IMR-90 (cell line): Measurements from ENCODE around the gene GARIN3. TPM values are rescaled to one million over a fixed set of nuclear protein-coding genes. Genes with fewer than 3 reads are reported as not detected.

Experiments
- ATAC-seq: fragments of 200-7000 bp; cut with Tn5 transposase; 2 replicates; pipeline ENCODE4 v1.9.1; 2020; ENCODE audit warnings: low read depth, mild to moderate bottlenecking, moderate library complexity
- BruUV-seq: library from RNA; stranded (reverse); fragments of 400-500 nt; replicated peaks from 2 replicates; lab custom pipeline; 2021; lab: Mats Ljungman, UMichigan
- CTCF ChIA-PET: fragments of 300-600 bp; formaldehyde crosslinking; extraction: SDS; loops from one replicate; lab custom pipeline; 2021; ENCODE audit warnings: antibody characterized with exemption; lab: Yijun Ruan, JAX
- POLR2A ChIA-PET: fragments of 300-600 bp; sonication (Branson Sonifier 250); formaldehyde crosslinking; loops from one replicate; lab custom pipeline; 2022; ENCODE audit warnings: antibody characterized with exemption; ENCODE audit not compliant: unreplicated experiment; lab: Charles Lee
- DNase-seq: peaks from one replicate; pipeline ENCODE4 v3.0.0; 2013
- H2AFZ ChIP-seq: replicated peaks from 2 replicates; pipeline ENCODE3; 2013; ENCODE audit warnings: low read length, mild to moderate bottlenecking; ENCODE audit not compliant: poor library complexity
- H2AK5ac ChIP-seq: 2 replicates; pipeline ENCODE4 v1.6.1; 2013; ENCODE audit warnings: low read depth, low read length, inconsistent platforms
- H2AK9ac ChIP-seq: replicated peaks from 2 replicates; pipeline ENCODE3; 2013; ENCODE audit warnings: mild to moderate bottlenecking, low read depth, low read length, moderate library complexity; ENCODE audit not compliant: poor library complexity
- H2BK120ac ChIP-seq: 2 replicates; pipeline ENCODE4 v1.6.1; 2013; ENCODE audit warnings: low read depth, low read length, inconsistent platforms
- H2BK15ac ChIP-seq: 3 replicates; pipeline ENCODE4 v1.6.1; 2013; ENCODE audit warnings: low read depth, low read length, inconsistent platforms
- H2BK20ac ChIP-seq: 2 replicates; pipeline ENCODE4 v1.6.1; 2013; ENCODE audit warnings: low read depth, mild to moderate bottlenecking, inconsistent platforms, low read length, moderate library complexity
- H2BK5ac ChIP-seq: 2 replicates; pipeline ENCODE4 v1.6.1; 2013; ENCODE audit warnings: mild to moderate bottlenecking, low read depth, low read length, inconsistent platforms; ENCODE audit not compliant: poor library complexity, severe bottlenecking
- H3K14ac ChIP-seq: replicated peaks from 2 replicates; pipeline ENCODE4 v1.6.1; 2013; ENCODE audit warnings: low read depth, low read length, inconsistent platforms
- H3K18ac ChIP-seq: 2 replicates; pipeline ENCODE4 v1.6.1; 2013; ENCODE audit warnings: low read depth, low read length, control low read depth
- H3K23ac ChIP-seq: 2 replicates; pipeline ENCODE4 v1.6.1; 2013; ENCODE audit warnings: low read depth, low read length, inconsistent platforms
- H3K27ac ChIP-seq: 2 replicates; pipeline ENCODE4 v1.5.1; 2013; ENCODE audit warnings: mild to moderate bottlenecking, control low read depth, low read length; ENCODE audit not compliant: insufficient read depth
- H3K27me3 ChIP-seq: 2 replicates; pipeline ENCODE4 v1.6.1; 2013; ENCODE audit warnings: low read length; ENCODE audit not compliant: control insufficient read depth, insufficient read depth
- H3K36me3 ChIP-seq: 2 replicates; pipeline ENCODE4 v1.6.1; 2013; ENCODE audit warnings: low read length, mixed read lengths; ENCODE audit not compliant: control insufficient read depth, insufficient read depth
- H3K4ac ChIP-seq: 2 replicates; pipeline ENCODE4 v1.6.1; 2013; ENCODE audit warnings: low read depth, low read length, inconsistent platforms
- H3K4me1 ChIP-seq: 2 replicates; pipeline ENCODE4 v1.6.1; 2013; ENCODE audit warnings: low read length, mixed read lengths; ENCODE audit not compliant: control insufficient read depth, insufficient read depth
- H3K4me2 ChIP-seq: 2 replicates; pipeline ENCODE4 v1.6.1; 2013; ENCODE audit warnings: low read depth, mild to moderate bottlenecking, control low read depth, low read length, moderate library complexity
- H3K4me3 ChIP-seq: 2 replicates; pipeline ENCODE4 v1.5.1; 2013; ENCODE audit warnings: low read depth, mild to moderate bottlenecking, control low read depth, low read length, moderate library complexity; ENCODE audit not compliant: insufficient read depth
- H3K56ac ChIP-seq: 2 replicates; pipeline ENCODE4 v1.6.1; 2013; ENCODE audit warnings: low read length, inconsistent platforms; ENCODE audit not compliant: insufficient read depth; ENCODE audit errors: extremely low read depth
- H3K79me1 ChIP-seq, 2 experiments: 2 replicates each; pipeline ENCODE4 v1.6.1; 2013; ENCODE audit warnings: low read length in 2 of 2, inconsistent platforms in 1 of 2, low read depth in 1 of 2
- H3K9ac ChIP-seq: 2 replicates; pipeline ENCODE4 v1.6.1; 2013; ENCODE audit warnings: low read depth, low read length, control low read depth
- H3K9me1 ChIP-seq: 2 replicates; pipeline ENCODE4 v1.6.1; 2013; ENCODE audit warnings: low read length, inconsistent platforms; ENCODE audit not compliant: insufficient read depth
- H3K9me3 ChIP-seq: 2 replicates; pipeline ENCODE4 v1.6.1; 2013; ENCODE audit warnings: low read length; ENCODE audit not compliant: control insufficient read depth, insufficient read depth
- H4K20me1 ChIP-seq: 2 replicates; pipeline ENCODE4 v1.6.1; 2013; ENCODE audit warnings: low read length, inconsistent platforms; ENCODE audit not compliant: insufficient read depth
- H4K5ac ChIP-seq: 2 replicates; pipeline ENCODE4 v1.6.1; 2013; ENCODE audit warnings: mild to moderate bottlenecking, low read depth, low read length, control low read depth
- H4K8ac ChIP-seq, 2 experiments: 2 replicates each; pipeline ENCODE4 v1.6.1; 2013; ENCODE audit warnings: low read depth in 2 of 2, low read length in 2 of 2, control low read depth in 1 of 2, inconsistent platforms in 1 of 2
- H4K91ac ChIP-seq: 2 replicates; pipeline ENCODE4 v1.6.1; 2013; ENCODE audit warnings: low read depth, low read length, inconsistent platforms; ENCODE audit not compliant: insufficient read depth
- BHLHE40 ChIP-seq: fragments of 150-350 bp; IDR thresholded peaks from 2 replicates; pipeline ENCODE4 v1.6.1; 2016; ENCODE audit warnings: mild to moderate bottlenecking, low read depth, low read length
- CEBPB ChIP-seq: IDR thresholded peaks from 2 replicates; pipeline ENCODE4 v1.6.1; 2012; ENCODE audit warnings: low read depth, low read length, improper control_type of control experiment
- CHD1 ChIP-seq: IDR thresholded peaks from 2 replicates; pipeline ENCODE4 v1.6.1; 2012; ENCODE audit warnings: low read depth, low read length, improper control_type of control experiment
- CTCF ChIP-seq: conservative IDR thresholded peaks from 2 replicates; pipeline ENCODE4 v1.5.1; 2012; ENCODE audit warnings: mild to moderate bottlenecking, low read depth, low read length, improper control_type of control experiment
- ELK1 ChIP-seq: fragments of 150-350 bp; IDR thresholded peaks from 2 replicates; pipeline ENCODE4 v1.6.1; 2016; ENCODE audit warnings: low read depth, mild to moderate bottlenecking, low read length, moderate library complexity, borderline replicate concordance
- FOS ChIP-seq: fragments of 150-350 bp; IDR thresholded peaks from 2 replicates; pipeline ENCODE4 v1.6.1; 2016; ENCODE audit warnings: low read depth, low read length
- MAFK ChIP-seq: IDR thresholded peaks from 2 replicates; pipeline ENCODE4 v1.6.1; 2012; ENCODE audit warnings: low read depth, low read length, improper control_type of control experiment
- MXI1 ChIP-seq: IDR thresholded peaks from 2 replicates; pipeline ENCODE4 v1.6.1; 2012; ENCODE audit warnings: low read depth, mild to moderate bottlenecking, low read length, moderate library complexity, borderline replicate concordance
- RAD21 ChIP-seq: IDR thresholded peaks from 2 replicates; pipeline ENCODE4 v1.6.1; 2012; ENCODE audit warnings: low read length, improper control_type of control experiment
- SMC3 ChIP-seq: fragments of 150-350 bp; IDR thresholded peaks from 2 replicates; pipeline ENCODE4 v1.6.1; 2016; ENCODE audit warnings: low read depth, mild to moderate bottlenecking, antibody characterized with exemption, low read length, moderate library complexity
- USF2 ChIP-seq: fragments of 150-350 bp; IDR thresholded peaks from 2 replicates; pipeline ENCODE4 v1.6.1; 2017; ENCODE audit warnings: mild to moderate bottlenecking, antibody characterized with exemption, low read length, low read depth
- WGBS, 2 experiments: methylation state at CpG; one replicate each; pipeline versions ENCODE4 v1.1.5 to v1.1.7; 2013; ENCODE audit warnings: missing lambda C conversion rate in 2 of 2; ENCODE audit not compliant: insufficient read length in 1 of 2; ENCODE audit errors: extremely low coverage in 2 of 2; 5-methylcytosine and 5-hydroxymethylcytosine counted together
- dilution Hi-C: fragments of 300-500 bp; cut with HindIII; formaldehyde crosslinking; loops from one replicate; pipeline ENCODE4 v1.14.3; 2018; ENCODE audit warnings: low sequenced_read_pairs; ENCODE audit not compliant: unreplicated experiment
- in situ Hi-C: fragments of 300-500 bp; cut with MboI; formaldehyde crosslinking; loops from 3 replicates; pipeline ENCODE4 v1.14.3; 2019; ENCODE audit warnings: low sequenced_read_pairs, inconsistent platforms, mixed read lengths
- intact Hi-C: fragments of 100-400 bp; cut with micrococcal nuclease; formaldehyde crosslinking; loops from 2 replicates; pipeline ENCODE4 v1.10.0; 2022
- polyA plus RNA-seq, 3 experiments: library from polyadenylated mRNA; depleted of rRNA; stranded (reverse); fragments of >200 nt; gene quantifications; 2 replicates each; pipeline ENCODE4 v1.2.3, GENCODE V29; 2012; ENCODE audit warnings: low replicate concordance in 1 of 3
- total RNA-seq: library from RNA; depleted of rRNA; stranded (reverse); fragments of >200 nt; gene quantifications from 2 replicates; pipeline ENCODE4 v1.2.3, GENCODE V29; 2012

Gene GARIN3
- total and polyA plus RNA-seq, 2 of the 4 experiments (the other 2 are of a cell fraction) = not detected

- H3K56ac ChIP-seq = no peak overlapping the region
- H3K36me3 ChIP-seq = no peaks in the 10 kb centered on the region
- H2AFZ ChIP-seq = no peak overlapping the region
- H3K23ac ChIP-seq = no peak overlapping the region
- no peak overlapping the region for H2AK9ac ChIP-seq
- H2AK5ac ChIP-seq = no peak overlapping the region
- POLR2A ChIA-PET = no interaction called here
- dilution Hi-C loops = no loop called here
- H3K4me1 ChIP-seq = no peaks in the 10 kb centered on the region
- no peak overlapping the region for H4K91ac ChIP-seq
- TF ChIP-seq MAFK (no peak), FOS (no peak), ELK1 (no peak), CHD1 (no peak), MXI1 (no peak), CEBPB (no peak), BHLHE40 (no peak), SMC3 (no peak), RAD21 (no peak), USF2 (no peak), CTCF (no peak)
- no peak overlapping the region for H2BK120ac ChIP-seq
- H3K18ac ChIP-seq = no peak overlapping the region
- peaks cover 12% of the 10 kb centered on the region for H3K27me3 ChIP-seq
- CTCF ChIA-PET = no interaction called here
- 80% methylated on average over 1 of the region's 6 CpGs; no CpG with 5 or more reads in 1 of the 2 experiments for WGBS, 2 experiments
- no peaks in the 10 kb centered on the region for H3K79me1 ChIP-seq
- DNase-seq (no peak), ATAC-seq (no peak)
- in situ Hi-C loops = no loop called here
- H3K4me2 ChIP-seq = no peak overlapping the region
- H3K9me1 ChIP-seq = no peaks in the 10 kb centered on the region
- H2BK5ac ChIP-seq = no peak overlapping the region
- no peak overlapping the region for H3K14ac ChIP-seq
- no peaks in the 10 kb centered on the region for H4K20me1 ChIP-seq
- no peak overlapping the region for H3K4me3 ChIP-seq
- intact Hi-C loops = no loop called here
- BruUV-seq = no TSS peak
- no peak overlapping the region for H3K4ac ChIP-seq
- no peak overlapping the region for H3K27ac ChIP-seq
- no peak overlapping the region for H2BK20ac ChIP-seq
- H3K9ac ChIP-seq = no peak overlapping the region
- no peak overlapping the region for H4K5ac ChIP-seq
- no peaks in the 10 kb centered on the region for H3K9me3 ChIP-seq
- H4K8ac ChIP-seq = no peak overlapping the region
- H2BK15ac ChIP-seq = no peak overlapping the region
Measured at GRCh38 chr5:157159209-157159751, 6.8 kb downstream of the GARIN3 start.
